GM10847 (cell line): Measurements from ENCODE around the gene GGTLC2.

Source experiments
- POLR2A ChIP-seq: IDR thresholded peaks from 2 replicates; pipeline ENCODE4 v1.6.1; 2011; ENCODE audit not compliant: insufficient read length; ENCODE audit errors: extremely low read depth

The GGTLC2 gene

GRCh38 chr22:22680396-22680795, 36.0 kb downstream of the GGTLC2 start:
- TF ChIP-seq POLR2A, result no peak

GRCh38 chr22:22681221-22681739, 36.9 kb downstream of the GGTLC2 start:
- no peak for TF ChIP-seq POLR2A

- TF ChIP-seq POLR2A, result no peak
Measured at GRCh38 chr22:22682196-22682595, 37.8 kb downstream of the GGTLC2 start.

- TF ChIP-seq POLR2A, result no peak
Measured at GRCh38 chr22:22682807-22683667, 38.6 kb downstream of the GGTLC2 start.

- TF ChIP-seq POLR2A, result no peak
Measured at GRCh38 chr22:22683668-22684361, 39.4 kb downstream of the GGTLC2 start.

- TF ChIP-seq POLR2A, result no peak
Measured at GRCh38 chr22:22684580-22685561, 40.5 kb downstream of the GGTLC2 start.

DNA sequence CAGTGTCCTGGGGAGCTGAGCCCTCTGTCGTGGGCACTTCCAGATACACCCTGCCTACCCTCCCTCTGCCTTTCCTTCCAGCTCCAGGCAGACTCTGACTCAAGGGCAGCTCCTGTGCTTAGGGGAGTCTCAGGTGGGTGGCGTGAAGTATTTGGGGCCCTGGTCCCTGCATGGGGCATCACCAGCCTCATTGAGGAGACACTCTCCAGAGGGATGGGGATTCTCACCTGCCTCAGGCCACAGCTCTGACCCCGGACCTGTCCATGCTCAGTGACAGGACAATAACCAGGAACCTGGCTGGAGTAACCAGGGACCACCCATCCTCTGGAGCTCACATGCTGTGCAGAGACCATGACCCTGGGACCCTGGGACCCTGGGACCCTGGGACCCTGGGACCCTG, 41.2 kb downstream of the GGTLC2 start:
- TF ChIP-seq POLR2A, result no peak

GRCh38 chr22:22687638-22688500, 43.5 kb downstream of the GGTLC2 start:
- TF ChIP-seq POLR2A, result no peak

GRCh38 chr22:22689621-22690345, 45.4 kb downstream of the GGTLC2 start:
- no peak for TF ChIP-seq POLR2A

DNA sequence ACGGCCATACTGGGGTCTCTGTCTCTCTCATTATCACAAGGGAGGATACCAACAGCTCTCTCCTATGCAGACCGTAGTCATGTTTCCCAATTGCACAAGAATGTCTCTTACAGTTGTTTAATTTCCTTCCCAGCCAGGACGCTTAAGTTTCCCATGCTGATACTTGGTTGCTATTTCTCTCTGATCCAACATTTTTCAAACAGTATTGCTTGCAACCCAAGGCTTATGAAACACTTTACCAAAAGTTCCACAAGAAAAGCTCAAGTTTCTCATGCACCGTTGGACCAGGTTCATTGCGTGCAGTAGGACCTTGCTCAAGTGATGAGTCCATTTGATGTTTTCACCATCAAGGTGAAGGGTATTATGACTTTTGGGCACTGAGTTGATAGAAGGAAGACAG, 46.6 kb downstream of the GGTLC2 start:
- no peak for TF ChIP-seq POLR2A

- no peak for TF ChIP-seq POLR2A
Measured at GRCh38 chr22:22691716-22692701, 47.6 kb downstream of the GGTLC2 start.
